GM19455 (cell line): ENCODE data around the gene SGF29.
"Not testable (repeated sequence)": the region's sequence is repeated elsewhere in the genome, so short reads cannot be mapped to it uniquely, and the experiment has no call there.

Experiments used
- ATAC-seq: cut with Tn5 transposase; IDR thresholded peaks from one replicate; pipeline ENCODE4 v1.9.1; 2021; ENCODE audit not compliant: unreplicated experiment

SGF29 gene

GRCh38 chr16:28592979-28593553 lies 39.3 kb downstream of the SGF29 start:
- ATAC-seq: no peak

GRCh38 chr16:28595451-28595850 lies 41.7 kb downstream of the SGF29 start:
- ATAC-seq: not testable (repeated sequence)

GRCh38 chr16:28596115-28596630 lies 42.5 kb downstream of the SGF29 start:
- ATAC-seq: no peak

- no peak for ATAC-seq
These were observed 43.3 kb downstream of the SGF29 start, which contains the start of gene SULT1A2 for GRCh38 chr16:28596840-28597691. SULT1A2 (minus strand) TSS chr16:28597050; CDS start chr16:28595930, 1,120 bp downstream.

GRCh38 chr16:28597692-28598261 lies 44.1 kb downstream of the SGF29 start:
- no peak for ATAC-seq

GRCh38 chr16:28599377-28600285 lies 45.9 kb downstream of the SGF29 start:
- not testable (repeated sequence) for ATAC-seq

- not testable (repeated sequence) for ATAC-seq
These were observed 47.2 kb downstream of the SGF29 start for GRCh38 chr16:28600965-28601364.

GRCh38 chr16:28601589-28601988 lies 47.9 kb downstream of the SGF29 start:
- ATAC-seq: not testable (repeated sequence)

- not testable (repeated sequence) for ATAC-seq
These were observed 48.3 kb downstream of the SGF29 start for GRCh38 chr16:28602062-28602461.

GRCh38 chr16:28602529-28602928 lies 48.8 kb downstream of the SGF29 start:
- no peak for ATAC-seq

GRCh38 chr16:28603381-28604185 lies 49.9 kb downstream of the SGF29 start:
- ATAC-seq: no peak

- no peak for ATAC-seq
These were observed 50.5 kb downstream of the SGF29 start for GRCh38 chr16:28604186-28604565.

GRCh38 chr16:28606291-28607115 lies 52.8 kb downstream of the SGF29 start:
- ATAC-seq: no peak

GRCh38 chr16:28607116-28607623 lies 53.5 kb downstream of the SGF29 start:
- ATAC-seq: no peak

GRCh38 chr16:28607681-28608495 lies 54.2 kb downstream of the SGF29 start:
- not testable (repeated sequence) for ATAC-seq

- not testable (repeated sequence) for ATAC-seq
These were observed 54.7 kb downstream of the SGF29 start for GRCh38 chr16:28608496-28608808.

GRCh38 chr16:28608867-28609596 lies 55.3 kb downstream of the SGF29 start:
- not testable (repeated sequence) for ATAC-seq
